ACHN (cell line): ENCODE results near the gene BACE1.

ENCODE experiments used
- DNase-seq: peaks from one replicate; pipeline ENCODE4 v3.0.0-alpha.2; 2015
- in situ Hi-C: cut with HindIII; loops from 2 replicates; pipeline ENCODE4 v1.10.0; 2017; ENCODE audit warnings: low sequenced_read_pairs, low pct_ligation_motif_present, low pct_unique_long_range_greater_than_20kb

Gene BACE1

GRCh38 chr11:117238221-117238620 lies 77.8 kb downstream of the BACE1 start:
- in situ Hi-C loops: no loop called here
- no peak for DNase-seq
